Measurements from ENCODE around the gene LPCAT1. TPM values are rescaled to one million over a fixed set of nuclear protein-coding genes. Genes with fewer than 3 reads are reported as not detected.

The LPCAT1 gene
- total and polyA plus RNA-seq, 2 of the 4 experiments (the other 2 are of a cell fraction), result 17.7 to 33.6 TPM

DNA sequence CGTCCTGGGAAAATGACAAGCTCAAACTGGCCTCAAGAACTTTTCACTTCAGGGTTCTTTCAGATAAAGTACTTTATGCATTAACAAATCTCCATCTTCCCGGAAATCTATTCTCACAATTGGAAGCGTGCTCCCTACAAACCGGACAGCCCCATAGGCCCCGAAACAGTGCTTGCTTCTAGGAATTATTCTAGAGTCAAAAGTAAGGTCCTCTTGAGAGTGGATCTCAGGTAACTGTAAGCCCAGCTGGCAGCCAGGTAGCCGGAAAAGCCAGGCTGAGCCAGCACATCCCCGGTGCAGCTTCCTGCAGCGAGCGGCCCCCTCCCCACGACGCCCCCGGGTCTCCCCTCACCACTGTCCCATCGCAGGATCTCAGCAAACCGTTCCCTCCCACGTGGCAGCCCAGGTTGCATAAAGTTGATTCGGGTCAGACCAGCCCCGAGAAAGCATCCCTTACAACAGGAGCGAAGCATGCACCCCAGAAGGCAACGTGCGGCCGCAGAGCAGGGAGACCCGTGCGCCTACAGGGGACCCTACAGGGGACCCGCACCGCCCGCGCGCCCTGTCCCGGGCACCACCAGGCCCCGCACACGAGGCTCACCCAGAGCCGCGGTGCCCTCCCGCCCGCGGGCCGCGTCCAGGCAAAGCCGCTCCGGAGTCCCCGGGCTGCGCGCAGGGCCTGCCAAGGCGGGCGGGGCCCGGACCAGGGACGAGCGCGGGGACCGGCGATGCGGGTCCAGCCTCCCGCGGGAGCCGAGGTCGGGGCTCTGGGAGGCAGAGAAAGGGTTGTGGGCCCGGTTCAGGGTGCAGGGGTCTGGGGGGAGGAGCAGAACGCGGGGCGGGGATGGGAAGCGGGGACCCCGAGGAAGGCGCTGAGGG lies 920 bp downstream of the LPCAT1 start:
- H3K4me1 ChIP-seq (ENCODE audit: control insufficient read depth, insufficient read depth, low read length), result peaks cover 10% of the 10 kb centered on the region
- no peak overlapping the region for H2BK20ac ChIP-seq (ENCODE audit: low read depth, low read length)
- peak; percentile 8 for ATAC-seq (ENCODE audit: low read depth)
- peak overlapping the region; percentile 69 for H4K91ac ChIP-seq (ENCODE audit: insufficient read depth, low read depth, low read length)
- H4K20me1 ChIP-seq (ENCODE audit: insufficient read depth, low read length), result peaks cover 44% of the 10 kb centered on the region
- no peak for DNase-seq
- WGBS, 2 experiments (ENCODE audit: extremely low coverage in 2 of 2, insufficient read length in 1 of 2), result 0% methylated on average over 18 of the region's 63 CpGs; no CpG with 5 or more reads in 1 of the 2 experiments
- ChIA-PET POLR2A (ENCODE audit: unreplicated experiment) (no interaction called here), CTCF (interaction anchor here (0.6 to 1.2 kb wide), 2 partner anchors 11 to 488 kb away, joined by 3 read pairs; no protein-coding TSS in a partner anchor)
- dilution Hi-C loops (cut with HindIII; ENCODE audit: low sequenced_read_pairs, unreplicated experiment), result no loop called here
- H4K5ac ChIP-seq (ENCODE audit: low read depth, low read length), result no peak overlapping the region; the same call in 1 of the 2 replicates
- H3K79me1 ChIP-seq (ENCODE audit: low read depth in 1 of 2, low read length in 2 of 2), result peaks cover 13 to 45% of the 10 kb centered on the region in 2 experiments; a peak in 3 of 4 replicates
- peak overlapping the region; percentile 99 for H3K4me3 ChIP-seq (ENCODE audit: insufficient read depth, low read depth, low read length)
- in situ Hi-C loops (cut with MboI; ENCODE audit: low sequenced_read_pairs), result no loop called here
- H3K4ac ChIP-seq (ENCODE audit: low read depth, low read length), result peak overlapping the region; percentile 76
- H3K27ac ChIP-seq (ENCODE audit: insufficient read depth, low read length), result peak overlapping the region; percentile 84
- peak overlapping the region; percentile 69 for H2AFZ ChIP-seq (replicated peaks; ENCODE audit: low read length, poor library complexity)
- H3K4me2 ChIP-seq (ENCODE audit: low read depth, low read length), result peak overlapping the region; percentile 87
- H2AK5ac ChIP-seq (ENCODE audit: low read depth, low read length), result peak overlapping the region; percentile 71; the same call in 1 of the 2 replicates
- peak overlapping the region; percentile 83 for H3K9ac ChIP-seq (ENCODE audit: low read depth, low read length)
- H3K9me3 ChIP-seq (ENCODE audit: control insufficient read depth, insufficient read depth, low read length), result no peaks in the 10 kb centered on the region
- H2BK15ac ChIP-seq (ENCODE audit: low read depth, low read length), result no peak overlapping the region
- H2AK9ac ChIP-seq (replicated peaks; ENCODE audit: low read depth, low read length, poor library complexity), result peak overlapping the region; percentile 94
- peak overlapping the region; percentile 24 for H3K14ac ChIP-seq (replicated peaks; ENCODE audit: low read depth, low read length)
- peak overlapping the region; percentile 90 for H3K23ac ChIP-seq (ENCODE audit: low read depth, low read length)
- H2BK5ac ChIP-seq (ENCODE audit: low read depth, low read length, poor library complexity, severe bottlenecking), result peak overlapping the region; percentile 75
- H3K9me1 ChIP-seq (ENCODE audit: insufficient read depth, low read length), result peaks cover 10% of the 10 kb centered on the region; the same call in 1 of the 2 replicates
- BruUV-seq (replicated peaks), result TSS peak; percentile 41
- H2BK120ac ChIP-seq (ENCODE audit: low read depth, low read length), result no peak overlapping the region
- H3K36me3 ChIP-seq (ENCODE audit: control insufficient read depth, insufficient read depth, low read length), result peaks cover 22% of the 10 kb centered on the region
- peak; percentile 7; the same call in 1 of the 2 replicates for TF ChIP-seq POLR2A (IDR thresholded peaks at IDR 0.05; ENCODE audit: low read depth, low read length)
- TF ChIP-seq, protein P1, sequence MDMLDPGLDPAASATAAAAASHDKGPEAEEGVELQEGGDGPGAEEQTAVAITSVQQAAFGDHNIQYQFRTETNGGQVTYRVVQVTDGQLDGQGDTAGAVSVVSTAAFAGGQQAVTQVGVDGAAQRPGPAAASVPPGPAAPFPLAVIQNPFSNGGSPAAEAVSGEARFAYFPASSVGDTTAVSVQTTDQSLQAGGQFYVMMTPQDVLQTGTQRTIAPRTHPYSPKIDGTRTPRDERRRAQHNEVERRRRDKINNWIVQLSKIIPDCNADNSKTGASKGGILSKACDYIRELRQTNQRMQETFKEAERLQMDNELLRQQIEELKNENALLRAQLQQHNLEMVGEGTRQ (IDR thresholded peaks at IDR 0.05; ENCODE audit: low read depth, low read length), result 0 out of 2 replicates have a peak, but pooled peaks have one; percentile 15
- peak; percentile 47; the same call in 1 of the 2 replicates for TF ChIP-seq MXI1 (IDR thresholded peaks at IDR 0.05; ENCODE audit: borderline replicate concordance, low read depth, low read length)
- TF ChIP-seq, protein P2, sequence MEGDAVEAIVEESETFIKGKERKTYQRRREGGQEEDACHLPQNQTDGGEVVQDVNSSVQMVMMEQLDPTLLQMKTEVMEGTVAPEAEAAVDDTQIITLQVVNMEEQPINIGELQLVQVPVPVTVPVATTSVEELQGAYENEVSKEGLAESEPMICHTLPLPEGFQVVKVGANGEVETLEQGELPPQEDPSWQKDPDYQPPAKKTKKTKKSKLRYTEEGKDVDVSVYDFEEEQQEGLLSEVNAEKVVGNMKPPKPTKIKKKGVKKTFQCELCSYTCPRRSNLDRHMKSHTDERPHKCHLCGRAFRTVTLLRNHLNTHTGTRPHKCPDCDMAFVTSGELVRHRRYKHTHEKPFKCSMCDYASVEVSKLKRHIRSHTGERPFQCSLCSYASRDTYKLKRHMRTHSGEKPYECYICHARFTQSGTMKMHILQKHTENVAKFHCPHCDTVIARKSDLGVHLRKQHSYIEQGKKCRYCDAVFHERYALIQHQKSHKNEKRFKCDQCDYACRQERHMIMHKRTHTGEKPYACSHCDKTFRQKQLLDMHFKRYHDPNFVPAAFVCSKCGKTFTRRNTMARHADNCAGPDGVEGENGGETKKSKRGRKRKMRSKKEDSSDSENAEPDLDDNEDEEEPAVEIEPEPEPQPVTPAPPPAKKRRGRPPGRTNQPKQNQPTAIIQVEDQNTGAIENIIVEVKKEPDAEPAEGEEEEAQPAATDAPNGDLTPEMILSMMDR (conservative IDR thresholded peaks at IDR 0.05; ENCODE audit: low read depth, low read length), result no peak
- no peak for TF ChIP-seq MAZ (IDR thresholded peaks at IDR 0.05; ENCODE audit: borderline replicate concordance, low read depth, low read length)
- no peak for TF ChIP-seq RAD21 (IDR thresholded peaks at IDR 0.05; ENCODE audit: low read length)
- H3K18ac ChIP-seq (ENCODE audit: low read depth, low read length), result no peak overlapping the region; the same call in 1 of the 2 replicates
- peak overlapping the region in 1 of 2 experiments; percentile 82; a peak in 2 of 4 replicates for H4K8ac ChIP-seq (ENCODE audit: low read depth in 2 of 2, low read length in 2 of 2)
- H3K56ac ChIP-seq (ENCODE audit: extremely low read depth, insufficient read depth, low read length), result 0 out of 2 replicates have a peak overlapping the region, but pooled peaks have one; percentile 26
- peaks cover 5% of the 10 kb centered on the region; the same call in 1 of the 2 replicates for H3K27me3 ChIP-seq (ENCODE audit: control insufficient read depth, insufficient read depth, low read length)
- intact Hi-C loops (cut with micrococcal nuclease), result loop anchor here (5.0 kb wide), 2 partner anchors 46 to 119 kb away; no protein-coding TSS in a partner anchor

All from IMR-90 (cell line).